ENCODE data around the gene NCOA3. TPM values are rescaled to one million over a fixed set of nuclear protein-coding genes. Genes with fewer than 3 reads are reported as not detected.
"Not testable (repeated sequence)": the region's sequence is repeated elsewhere in the genome, so short reads cannot be mapped to it uniquely, and the experiment has no call there.

NCOA3 gene
- total and polyA plus RNA-seq, 2 donors = 11.4 to 20.3 TPM

GRCh38 chr20:47493963-47494293, 7.8 kb upstream of the NCOA3 start:
- Histone ChIP-seq H3K4me3 (ENCODE audit: low read length in 2 of 2) (no peak overlapping the region), H3K27ac (ENCODE audit: low read depth in 1 of 2, low read length in 1 of 2) (no peak overlapping the region), H3K4me1 (ENCODE audit: control insufficient read depth in 2 of 2, insufficient read depth in 2 of 2, low read length in 2 of 2) (peaks cover 0 to 4% of the 10 kb centered on the region in 2 donors), H3K27me3 (ENCODE audit: control insufficient read depth in 2 of 2, insufficient read depth in 1 of 2, low read length in 1 of 2) (no peaks in the 10 kb centered on the region), H3K36me3 (ENCODE audit: control insufficient read depth in 2 of 2, insufficient read depth in 2 of 2, low read length in 1 of 2) (no peaks in the 10 kb centered on the region), H3K9me3 (ENCODE audit: control insufficient read depth in 2 of 2, insufficient read depth in 1 of 2, low read length in 1 of 2) (no peaks in the 10 kb centered on the region)
- 83% methylated on average over 2 of the region's 2 CpGs for WGBS
- no peak for DNase-seq (ENCODE audit: low read depth in 6 of 9, low spot score in 9 of 9)

DNA sequence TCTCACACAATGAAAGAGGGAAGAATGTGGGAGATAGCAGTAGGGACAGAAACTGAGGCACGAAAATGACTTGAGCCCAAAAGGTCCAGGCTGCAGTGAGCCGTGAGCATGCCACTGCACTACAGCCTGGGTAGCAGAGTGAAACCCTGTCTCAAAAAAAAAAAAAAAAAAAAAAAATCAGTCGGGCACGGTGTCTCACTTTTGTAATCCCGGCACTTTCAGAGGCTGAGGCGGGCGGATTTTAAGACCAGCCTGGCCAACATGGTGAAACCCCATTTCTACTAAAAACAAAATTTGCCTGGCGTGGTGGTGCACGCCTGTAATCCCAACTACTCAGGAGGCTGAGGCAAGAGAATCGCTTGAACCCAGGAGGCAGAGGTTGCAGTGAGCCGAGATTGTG, 7.1 kb upstream of the NCOA3 start:
- not testable (repeated sequence) for H3K4me1 ChIP-seq (ENCODE audit: control insufficient read depth in 2 of 2, insufficient read depth in 2 of 2, low read length in 2 of 2); H3K27me3 ChIP-seq (ENCODE audit: control insufficient read depth in 2 of 2, insufficient read depth in 1 of 2, low read length in 1 of 2); DNase-seq (ENCODE audit: low read depth in 6 of 9, low spot score in 9 of 9); H3K4me3 ChIP-seq (ENCODE audit: low read length in 2 of 2); H3K9me3 ChIP-seq (ENCODE audit: control insufficient read depth in 2 of 2, insufficient read depth in 1 of 2, low read length in 1 of 2); H3K27ac ChIP-seq (ENCODE audit: low read depth in 1 of 2, low read length in 1 of 2); H3K36me3 ChIP-seq (ENCODE audit: control insufficient read depth in 2 of 2, insufficient read depth in 2 of 2, low read length in 1 of 2)
- 98% methylated on average over 11 of the region's 11 CpGs for WGBS

DNA sequence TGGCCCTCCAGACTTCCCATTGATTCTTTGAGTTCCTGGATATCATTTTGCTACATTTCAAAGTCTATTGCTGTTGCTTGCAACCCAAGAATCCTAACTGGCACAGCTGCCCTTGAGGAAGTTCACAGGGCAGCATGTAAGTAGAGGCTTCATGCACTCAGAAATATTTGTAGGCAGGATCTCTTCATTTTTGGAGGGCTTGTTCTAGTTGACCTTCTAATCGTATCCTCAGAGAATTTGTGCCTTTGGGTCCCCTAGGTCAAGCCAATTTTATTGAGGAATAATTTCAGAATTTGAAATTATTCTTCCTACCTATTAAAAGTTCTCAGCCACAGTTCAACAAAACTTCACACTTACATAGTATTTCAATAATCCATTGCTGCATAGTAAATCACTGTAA, 5.6 kb upstream of the NCOA3 start:
- WGBS = 98% methylated on average over 1 of the region's 1 CpG
- no peaks in the 10 kb centered on the region for H3K9me3 ChIP-seq (ENCODE audit: control insufficient read depth in 2 of 2, insufficient read depth in 1 of 2, low read length in 1 of 2)

GRCh38 chr20:47498606-47499005, 3.1 kb upstream of the NCOA3 start:
- Histone ChIP-seq H3K27ac (ENCODE audit: low read depth in 1 of 2, low read length in 1 of 2) (no peak overlapping the region), H3K9me3 (ENCODE audit: control insufficient read depth in 2 of 2, insufficient read depth in 1 of 2, low read length in 1 of 2) (no peaks in the 10 kb centered on the region), H3K4me3 (ENCODE audit: low read length in 2 of 2) (no peak overlapping the region), H3K36me3 (ENCODE audit: control insufficient read depth in 2 of 2, insufficient read depth in 2 of 2, low read length in 1 of 2) (no peaks in the 10 kb centered on the region), H3K27me3 (ENCODE audit: control insufficient read depth in 2 of 2, insufficient read depth in 1 of 2, low read length in 1 of 2) (no peaks in the 10 kb centered on the region), H3K4me1 (ENCODE audit: control insufficient read depth in 2 of 2, insufficient read depth in 2 of 2, low read length in 2 of 2) (peaks cover 3 to 7% of the 10 kb centered on the region in 2 donors)
- no peak for DNase-seq (ENCODE audit: low read depth in 6 of 9, low spot score in 9 of 9)
- WGBS = 98% methylated on average over 6 of the region's 6 CpGs

More for the DNA sequence above, 5.6 kb upstream of the NCOA3 start:
- Histone ChIP-seq H3K4me1 (ENCODE audit: control insufficient read depth in 2 of 2, insufficient read depth in 2 of 2, low read length in 2 of 2) (peaks cover 3 to 6% of the 10 kb centered on the region in 2 donors), H3K27ac (ENCODE audit: low read depth in 1 of 2, low read length in 1 of 2) (no peak overlapping the region), H3K27me3 (ENCODE audit: control insufficient read depth in 2 of 2, insufficient read depth in 1 of 2, low read length in 1 of 2) (no peaks in the 10 kb centered on the region), H3K4me3 (ENCODE audit: low read length in 2 of 2) (no peak overlapping the region), H3K36me3 (ENCODE audit: control insufficient read depth in 2 of 2, insufficient read depth in 2 of 2, low read length in 1 of 2) (no peaks in the 10 kb centered on the region)
- DNase-seq (ENCODE audit: low read depth in 6 of 9, low spot score in 9 of 9) = no peak

GRCh38 chr20:47499053-47499452, 2.6 kb upstream of the NCOA3 start:
- Histone ChIP-seq H3K4me1 (ENCODE audit: control insufficient read depth in 2 of 2, insufficient read depth in 2 of 2, low read length in 2 of 2) (peaks cover 3 to 7% of the 10 kb centered on the region in 2 donors), H3K36me3 (ENCODE audit: control insufficient read depth in 2 of 2, insufficient read depth in 2 of 2, low read length in 1 of 2) (no peaks in the 10 kb centered on the region), H3K27ac (ENCODE audit: low read depth in 1 of 2, low read length in 1 of 2) (no peak overlapping the region), H3K27me3 (ENCODE audit: control insufficient read depth in 2 of 2, insufficient read depth in 1 of 2, low read length in 1 of 2) (no peaks in the 10 kb centered on the region), H3K4me3 (ENCODE audit: low read length in 2 of 2) (no peak overlapping the region), H3K9me3 (ENCODE audit: control insufficient read depth in 2 of 2, insufficient read depth in 1 of 2, low read length in 1 of 2) (no peaks in the 10 kb centered on the region)
- WGBS = over 99% methylated on average over 5 of the region's 5 CpGs
- no peak for DNase-seq (ENCODE audit: low read depth in 6 of 9, low spot score in 9 of 9)

GRCh38 chr20:47500082-47500481, 1.6 kb upstream of the NCOA3 start:
- not testable (repeated sequence) for H3K27ac ChIP-seq (ENCODE audit: low read depth in 1 of 2, low read length in 1 of 2); H3K4me1 ChIP-seq (ENCODE audit: control insufficient read depth in 2 of 2, insufficient read depth in 2 of 2, low read length in 2 of 2); H3K4me3 ChIP-seq (ENCODE audit: low read length in 2 of 2); H3K36me3 ChIP-seq (ENCODE audit: control insufficient read depth in 2 of 2, insufficient read depth in 2 of 2, low read length in 1 of 2); H3K9me3 ChIP-seq (ENCODE audit: control insufficient read depth in 2 of 2, insufficient read depth in 1 of 2, low read length in 1 of 2); DNase-seq (ENCODE audit: low read depth in 6 of 9, low spot score in 9 of 9); H3K27me3 ChIP-seq (ENCODE audit: control insufficient read depth in 2 of 2, insufficient read depth in 1 of 2, low read length in 1 of 2)
- WGBS = over 99% methylated on average over 9 of the region's 9 CpGs

GRCh38 chr20:47500554-47500953, 1.1 kb upstream of the NCOA3 start:
- H3K4me3 ChIP-seq (ENCODE audit: low read length in 2 of 2) = no peak overlapping the region
- no peaks in the 10 kb centered on the region for H3K27me3 ChIP-seq (ENCODE audit: control insufficient read depth in 2 of 2, insufficient read depth in 1 of 2, low read length in 1 of 2)
- no peaks in the 10 kb centered on the region for H3K9me3 ChIP-seq (ENCODE audit: control insufficient read depth in 2 of 2, insufficient read depth in 1 of 2, low read length in 1 of 2)
- no peak for DNase-seq (ENCODE audit: low read depth in 6 of 9, low spot score in 9 of 9)
- H3K36me3 ChIP-seq (ENCODE audit: control insufficient read depth in 2 of 2, insufficient read depth in 2 of 2, low read length in 1 of 2) = no peaks in the 10 kb centered on the region
- no peak overlapping the region for H3K27ac ChIP-seq (ENCODE audit: low read depth in 1 of 2, low read length in 1 of 2)
- peaks cover 3 to 7% of the 10 kb centered on the region in 2 donors for H3K4me1 ChIP-seq (ENCODE audit: control insufficient read depth in 2 of 2, insufficient read depth in 2 of 2, low read length in 2 of 2)
- 82% methylated on average over 4 of the region's 4 CpGs for WGBS

DNA sequence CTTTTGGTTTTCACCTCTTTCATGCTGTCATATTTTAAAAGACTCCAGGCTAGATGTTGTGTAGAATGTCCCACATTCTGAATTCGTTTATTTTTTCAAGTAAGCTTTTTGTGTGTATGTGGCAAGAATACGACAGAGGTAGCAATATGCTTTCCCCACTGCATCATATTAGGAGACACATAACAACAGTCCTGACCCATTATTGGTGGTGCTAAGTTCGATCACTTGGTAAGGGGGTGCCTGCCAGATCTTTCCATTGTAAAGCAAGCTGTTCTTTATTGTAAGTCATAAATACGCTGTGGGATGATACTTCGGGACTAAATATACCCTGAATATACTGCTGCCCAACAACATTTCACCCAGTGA, 588 bp upstream of the NCOA3 start:
- Histone ChIP-seq H3K4me3 (ENCODE audit: low read length in 2 of 2) (peak overlapping the region; percentile 94 to 97), H3K27me3 (ENCODE audit: control insufficient read depth in 2 of 2, insufficient read depth in 1 of 2, low read length in 1 of 2) (no peaks in the 10 kb centered on the region), H3K4me1 (ENCODE audit: control insufficient read depth in 2 of 2, insufficient read depth in 2 of 2, low read length in 2 of 2) (peaks cover 3 to 7% of the 10 kb centered on the region in 2 donors), H3K36me3 (ENCODE audit: control insufficient read depth in 2 of 2, insufficient read depth in 2 of 2, low read length in 1 of 2) (no peaks in the 10 kb centered on the region), H3K27ac (ENCODE audit: low read depth in 1 of 2, low read length in 1 of 2) (peak overlapping the region; percentile 92 to 95), H3K9me3 (ENCODE audit: control insufficient read depth in 2 of 2, insufficient read depth in 1 of 2, low read length in 1 of 2) (no peaks in the 10 kb centered on the region)
- no peak for DNase-seq (ENCODE audit: low read depth in 6 of 9, low spot score in 9 of 9)
- WGBS = 35% methylated on average over 5 of the region's 5 CpGs

DNA sequence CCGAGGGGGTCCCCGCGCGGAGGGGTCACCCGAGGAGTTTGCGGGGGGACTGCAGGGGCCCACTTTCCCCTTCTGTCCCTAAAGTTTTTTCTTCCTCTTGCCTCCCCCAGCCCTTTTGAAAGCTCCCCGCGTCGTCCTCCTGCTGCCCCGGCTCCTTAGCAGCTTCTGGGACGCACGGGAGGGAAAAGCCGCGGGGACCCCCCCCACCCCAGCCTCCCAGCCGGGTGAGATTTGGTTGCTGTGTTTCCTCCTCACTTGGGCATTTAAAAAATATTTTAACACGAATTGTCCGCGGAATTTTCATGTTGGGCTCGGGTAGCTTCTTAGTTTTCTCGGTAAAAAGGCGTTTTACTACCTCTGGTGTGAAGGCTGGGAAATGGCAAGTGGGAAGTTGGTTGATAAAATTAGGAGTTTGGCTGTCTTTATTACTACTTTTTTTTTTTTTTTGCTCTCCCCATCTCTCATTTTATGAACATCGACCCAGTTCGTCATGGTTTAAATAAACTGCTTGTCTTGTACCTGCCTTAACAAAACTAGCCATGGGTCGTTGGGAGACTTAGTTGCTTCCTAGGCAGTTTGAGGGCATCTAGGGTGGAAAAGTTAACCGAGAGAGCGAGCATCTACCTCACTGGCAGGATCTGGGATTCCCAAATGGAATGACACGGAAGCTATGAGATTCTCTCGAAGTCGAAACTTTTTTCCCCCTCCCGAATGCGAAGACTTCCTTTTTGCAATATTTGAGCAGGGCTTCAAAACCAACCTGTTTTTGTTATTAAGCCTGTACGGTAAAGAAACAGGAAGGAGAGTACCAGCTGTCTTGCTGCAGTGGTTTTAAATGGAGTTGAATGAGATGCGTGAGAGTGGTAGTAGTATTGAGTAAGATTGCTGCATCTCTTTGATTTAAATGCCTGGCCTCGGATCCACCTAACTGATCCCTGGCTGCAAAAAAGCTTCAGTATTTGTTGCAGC, 868 bp downstream of the NCOA3 start:
- H3K27me3 ChIP-seq (ENCODE audit: control insufficient read depth in 2 of 2, insufficient read depth in 1 of 2, low read length in 1 of 2) = no peaks in the 10 kb centered on the region
- H3K27ac ChIP-seq (ENCODE audit: low read depth in 1 of 2, low read length in 1 of 2) = peak overlapping the region; percentile 92 to 95
- H3K36me3 ChIP-seq (ENCODE audit: control insufficient read depth in 2 of 2, insufficient read depth in 2 of 2, low read length in 1 of 2) = no peaks in the 10 kb centered on the region
- peak overlapping the region; percentile 94 to 97 for H3K4me3 ChIP-seq (ENCODE audit: low read length in 2 of 2)
- WGBS = under 1% methylated on average over 34 of the region's 34 CpGs
- H3K9me3 ChIP-seq (ENCODE audit: control insufficient read depth in 2 of 2, insufficient read depth in 1 of 2, low read length in 1 of 2) = no peaks in the 10 kb centered on the region
- H3K4me1 ChIP-seq (ENCODE audit: control insufficient read depth in 2 of 2, insufficient read depth in 2 of 2, low read length in 2 of 2) = peaks cover 7 to 8% of the 10 kb centered on the region in 2 donors
- peak in 7 of 9 donors; percentile 47 to 84 (median 60) for DNase-seq (ENCODE audit: low read depth in 6 of 9, low spot score in 9 of 9)
